ENCODE data around the gene SLC25A45.
A peak's percentile ranks its signal among the peaks of the same experiment; 100 is the strongest.

Gene SLC25A45

DNA sequence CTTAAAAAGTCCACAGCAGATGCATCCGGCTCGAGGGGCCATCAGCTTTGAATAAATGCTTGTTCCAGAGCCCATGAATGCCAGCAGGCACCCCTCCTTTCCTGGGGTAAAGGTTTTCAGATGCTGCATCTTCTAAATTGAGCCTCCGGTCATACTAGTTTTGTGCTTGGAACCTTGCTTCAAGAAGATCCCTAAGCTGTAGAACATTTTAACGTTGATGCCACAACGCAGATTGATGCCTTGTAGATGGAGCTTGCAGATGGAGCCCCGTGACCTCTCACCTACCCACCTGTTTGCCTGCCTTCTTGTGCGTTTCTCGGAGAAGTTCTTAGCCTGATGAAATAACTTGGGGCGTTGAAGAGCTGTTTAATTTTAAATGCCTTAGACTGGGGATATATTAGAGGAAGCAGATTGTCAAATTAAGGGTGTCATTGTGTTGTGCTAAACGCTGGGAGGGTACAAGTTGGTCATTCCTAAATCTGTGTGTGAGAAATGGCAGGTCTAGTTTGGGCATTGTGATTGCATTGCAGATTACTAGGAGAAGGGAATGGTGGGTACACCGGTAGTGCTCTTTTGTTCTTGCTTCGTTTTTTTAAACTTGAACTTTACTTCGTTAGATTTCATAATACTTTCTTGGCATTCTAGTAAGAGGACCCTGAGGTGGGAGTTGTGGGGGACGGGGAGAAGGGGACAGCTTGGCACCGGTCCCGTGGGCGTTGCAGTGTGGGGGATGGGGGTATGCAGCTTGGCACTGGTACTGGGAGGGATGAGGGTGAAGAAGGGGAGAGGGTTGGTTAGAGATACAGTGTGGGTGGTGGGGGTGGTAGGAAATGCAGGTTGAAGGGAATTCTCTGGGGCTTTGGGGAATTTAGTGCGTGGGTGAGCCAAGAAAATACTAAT lies 42.0 kb upstream of the SLC25A45 start:
- no peaks in the 10 kb centered on the region for H3K9me3 Mint-ChIP-seq
- ATAC-seq (ENCODE audit: low read depth) (no peak), DNase-seq (ENCODE audit: low spot score in 2 of 2) (peak in 1 of 2 donors; percentile 45)
- no peaks in the 10 kb centered on the region for H3K27me3 Mint-ChIP-seq
- peak overlapping the region; percentile 100 for H3K27ac Mint-ChIP-seq
- peak overlapping the region; percentile 94 for H3K4me3 Mint-ChIP-seq
- H3K4me1 Mint-ChIP-seq = peaks cover 67% of the 10 kb centered on the region
- peaks cover 17% of the 10 kb centered on the region for H3K36me3 Mint-ChIP-seq

DNA sequence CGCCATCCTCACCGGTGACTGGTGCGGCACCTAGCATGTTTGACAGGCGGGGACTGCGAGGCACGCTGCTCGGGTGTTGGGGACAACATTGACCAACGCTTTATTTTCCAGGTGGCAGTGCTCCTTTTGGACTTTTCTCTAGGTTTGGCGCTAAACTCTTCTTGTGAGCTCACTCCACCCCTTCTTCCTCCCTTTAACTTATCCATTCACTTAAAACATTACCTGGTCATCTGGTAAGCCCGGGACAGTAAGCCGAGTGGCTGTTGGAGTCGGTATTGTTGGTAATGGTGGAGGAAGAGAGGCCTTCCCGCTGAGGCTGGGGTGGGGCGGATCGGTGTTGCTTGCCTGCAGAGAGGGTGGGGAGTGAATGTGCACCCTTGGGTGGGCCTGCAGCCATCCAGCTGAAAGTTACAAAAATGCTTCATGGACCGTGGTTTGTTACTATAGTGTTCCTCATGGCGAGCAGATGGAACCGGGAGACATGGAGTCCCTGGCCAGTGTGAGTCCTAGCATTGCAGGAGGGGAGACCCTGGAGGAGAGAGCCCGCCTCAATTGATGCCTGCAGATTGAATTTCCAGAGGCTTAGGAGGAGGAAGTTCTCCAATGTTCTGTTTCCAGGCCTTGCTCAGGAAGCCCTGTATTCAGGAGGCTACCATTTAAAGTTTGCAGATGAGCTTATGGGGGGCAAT lies 41.2 kb upstream of the SLC25A45 start:
- H3K4me3 Mint-ChIP-seq = peak overlapping the region; percentile 94

GRCh38 chr11:65422633-65423515 lies 40.4 kb upstream of the SLC25A45 start, which contains the start of gene NEAT1:
TSS of gene NEAT1 (plus strand) at chr11:65422798.
- H3K4me3 Mint-ChIP-seq = peak within 1 kb of the TSS; percentile 94
- H3K36me3 Mint-ChIP-seq = peaks cover 17% of the 10 kb centered on the region
- H3K4me1 Mint-ChIP-seq = peaks cover 66% of the 10 kb centered on the region
- H3K9me3 Mint-ChIP-seq = no peaks in the 10 kb centered on the region
- no peaks in the 10 kb centered on the region for H3K27me3 Mint-ChIP-seq
- peak; percentile 2 for ATAC-seq (ENCODE audit: low read depth)
- peak within 1 kb of the TSS; percentile 100 for H3K27ac Mint-ChIP-seq
- peak; percentile 87 to 90 for DNase-seq (ENCODE audit: low spot score in 2 of 2)

More for the DNA sequence above, 41.2 kb upstream of the SLC25A45 start:
- Mint-ChIP-seq H3K9me3 (no peaks in the 10 kb centered on the region), H3K36me3 (peaks cover 17% of the 10 kb centered on the region), H3K4me1 (peaks cover 67% of the 10 kb centered on the region), H3K27ac (peak overlapping the region; percentile 100), H3K27me3 (no peaks in the 10 kb centered on the region)
- DNase-seq (ENCODE audit: low spot score in 2 of 2) = no peak
- no peak for ATAC-seq (ENCODE audit: low read depth)

- ATAC-seq (ENCODE audit: low read depth) = peak; percentile 15
- H3K9me3 Mint-ChIP-seq = no peaks in the 10 kb centered on the region
Observed at GRCh38 chr11:65421794-65422632, 39.6 kb upstream of the SLC25A45 start.

DNA sequence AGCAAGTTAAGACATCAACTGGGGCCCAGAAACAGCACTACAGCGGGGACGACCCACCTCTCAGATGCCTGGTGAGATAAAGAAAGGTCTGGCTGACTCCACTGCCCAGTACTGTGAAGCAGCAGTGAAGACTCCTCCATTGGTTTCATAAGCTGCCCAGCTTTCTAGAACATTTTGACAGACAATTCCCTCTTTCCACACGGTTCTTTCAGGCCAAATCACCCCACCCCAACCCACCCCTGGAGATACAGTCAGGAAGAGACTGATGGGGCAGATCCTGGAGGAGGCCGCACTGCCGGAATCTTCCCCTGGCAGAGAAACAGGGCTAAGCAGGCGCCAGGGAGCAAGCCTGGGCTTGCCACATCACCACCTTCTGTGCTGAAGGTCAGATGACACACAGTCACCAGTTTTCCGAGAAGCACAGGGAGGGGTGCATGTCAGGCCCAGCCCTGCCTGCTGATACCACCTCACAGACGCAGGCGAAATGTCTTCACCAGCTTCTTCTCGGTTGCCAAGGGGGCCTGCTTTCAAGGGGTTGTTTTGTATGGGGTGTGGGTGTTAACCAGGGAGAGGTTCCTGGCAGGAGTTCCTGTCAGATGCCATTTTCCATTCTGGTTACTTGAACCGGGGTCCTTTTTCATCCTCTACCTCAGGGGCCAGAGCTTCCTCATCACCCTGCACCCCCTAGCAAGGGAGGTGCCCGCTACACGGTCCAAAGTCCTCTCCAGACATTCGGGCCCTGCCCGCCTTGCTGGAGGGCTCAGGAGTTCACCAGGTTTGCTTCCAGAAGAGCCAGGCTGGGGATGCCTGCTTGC lies 38.7 kb upstream of the SLC25A45 start:
- DNase-seq (ENCODE audit: low spot score in 2 of 2) = peak; percentile 63 to 72
- H3K27ac Mint-ChIP-seq = peak overlapping the region; percentile 100
- H3K4me3 Mint-ChIP-seq = peak overlapping the region; percentile 76
- ATAC-seq (ENCODE audit: low read depth) = peak; percentile 25
- H3K9me3 Mint-ChIP-seq = no peaks in the 10 kb centered on the region
- no peaks in the 10 kb centered on the region for H3K27me3 Mint-ChIP-seq
- H3K4me1 Mint-ChIP-seq = peaks cover 64% of the 10 kb centered on the region
- H3K36me3 Mint-ChIP-seq = peaks cover 14% of the 10 kb centered on the region

More at GRCh38 chr11:65421794-65422632, 39.6 kb upstream of the SLC25A45 start:
- DNase-seq (ENCODE audit: low spot score in 2 of 2) = peak; percentile 88 to 91
- H3K4me3 Mint-ChIP-seq = peak overlapping the region; percentile 94
- H3K36me3 Mint-ChIP-seq = peaks cover 14% of the 10 kb centered on the region
- H3K27ac Mint-ChIP-seq = peak overlapping the region; percentile 100
- H3K4me1 Mint-ChIP-seq = peaks cover 66% of the 10 kb centered on the region
- no peaks in the 10 kb centered on the region for H3K27me3 Mint-ChIP-seq

DNA sequence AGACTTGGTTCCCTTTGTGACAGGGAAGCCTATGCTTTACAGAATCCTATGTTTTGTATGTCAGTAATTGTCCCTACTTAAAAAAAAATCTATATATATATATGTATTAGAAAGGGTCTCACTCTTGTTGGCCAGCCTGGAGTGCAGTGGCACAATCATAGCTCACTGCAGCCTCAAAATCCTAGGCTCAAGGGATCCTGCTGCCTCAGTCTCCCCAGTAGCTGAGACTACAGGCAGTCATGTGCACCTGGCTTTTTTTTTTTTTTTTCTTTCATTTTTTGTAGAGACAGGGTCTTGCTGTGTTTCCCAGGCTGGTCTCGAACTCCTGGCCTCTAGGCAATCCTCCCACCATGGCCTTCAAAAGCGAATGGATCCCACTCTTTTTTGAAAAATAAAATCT lies 38.1 kb upstream of the SLC25A45 start:
- no peak for DNase-seq (ENCODE audit: low spot score in 2 of 2)
- Mint-ChIP-seq H3K4me3 (peak overlapping the region; percentile 90), H3K36me3 (peaks cover 12% of the 10 kb centered on the region), H3K9me3 (no peaks in the 10 kb centered on the region), H3K27me3 (no peaks in the 10 kb centered on the region), H3K27ac (peak overlapping the region; percentile 100), H3K4me1 (peaks cover 64% of the 10 kb centered on the region)
- ATAC-seq (ENCODE audit: low read depth) = no peak

GRCh38 chr11:65419772-65420481 lies 37.5 kb upstream of the SLC25A45 start:
- peaks cover 12% of the 10 kb centered on the region for H3K36me3 Mint-ChIP-seq
- H3K4me1 Mint-ChIP-seq = peaks cover 62% of the 10 kb centered on the region
- H3K27me3 Mint-ChIP-seq = no peaks in the 10 kb centered on the region
- peak overlapping the region; percentile 100 for H3K27ac Mint-ChIP-seq
- no peak for DNase-seq (ENCODE audit: low spot score in 2 of 2)
- no peak for ATAC-seq (ENCODE audit: low read depth)
- no peaks in the 10 kb centered on the region for H3K9me3 Mint-ChIP-seq
- peak overlapping the region; percentile 90 for H3K4me3 Mint-ChIP-seq

- H3K9me3 Mint-ChIP-seq = no peaks in the 10 kb centered on the region
- no peaks in the 10 kb centered on the region for H3K27me3 Mint-ChIP-seq
- peak overlapping the region; percentile 90 for H3K4me3 Mint-ChIP-seq
- ATAC-seq (ENCODE audit: low read depth) (no peak), DNase-seq (ENCODE audit: low spot score in 2 of 2) (no peak)
- H3K27ac Mint-ChIP-seq = peak overlapping the region; percentile 100
- peaks cover 60% of the 10 kb centered on the region for H3K4me1 Mint-ChIP-seq
- peaks cover 8% of the 10 kb centered on the region for H3K36me3 Mint-ChIP-seq
Observed at GRCh38 chr11:65419460-65419771, 37.0 kb upstream of the SLC25A45 start.

DNA sequence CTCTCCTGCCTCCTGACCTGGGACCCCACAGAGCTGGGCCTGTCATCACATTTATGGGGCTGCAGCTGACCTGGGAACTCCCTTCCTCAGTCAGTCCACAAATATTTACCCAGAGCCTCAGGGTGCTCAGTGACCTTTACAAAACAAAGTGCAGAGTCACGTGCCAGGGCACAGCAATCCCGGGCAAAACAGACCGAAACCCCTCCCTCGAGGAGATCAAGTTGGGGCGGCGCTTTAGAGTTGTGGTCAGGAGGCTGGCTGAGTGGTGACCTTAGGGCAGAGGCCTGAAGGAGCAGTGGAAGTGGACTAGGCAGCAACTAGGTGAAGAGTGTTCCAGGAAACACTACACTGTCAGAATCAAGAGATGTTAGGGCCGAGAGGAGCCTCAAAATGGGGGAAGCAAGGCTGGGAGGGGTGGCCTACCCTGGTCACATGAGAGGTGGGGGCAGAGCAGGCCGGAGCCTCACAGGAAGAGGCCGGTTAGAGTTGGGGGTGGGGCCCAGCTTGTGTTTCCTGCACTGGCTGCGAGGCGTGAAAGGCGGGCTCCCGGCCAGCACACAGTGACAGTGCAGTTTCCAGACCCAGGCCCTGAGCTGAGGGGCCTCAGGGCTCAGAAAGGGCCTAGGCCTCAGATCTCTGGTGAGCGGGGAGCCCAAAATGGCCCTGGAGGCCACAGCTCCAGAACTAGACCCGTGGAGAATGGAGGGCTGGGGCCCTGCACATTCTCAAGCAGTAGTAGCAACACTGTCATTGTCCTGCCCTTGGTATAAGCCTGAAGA lies 36.4 kb upstream of the SLC25A45 start:
- peak overlapping the region; percentile 90 for H3K4me3 Mint-ChIP-seq
- H3K4me1 Mint-ChIP-seq = peaks cover 58% of the 10 kb centered on the region
- peak overlapping the region; percentile 100 for H3K27ac Mint-ChIP-seq
- ATAC-seq (ENCODE audit: low read depth) (peak; percentile 58), DNase-seq (ENCODE audit: low spot score in 2 of 2) (peak; percentile 78 to 84)
- no peaks in the 10 kb centered on the region for H3K9me3 Mint-ChIP-seq
- no peaks in the 10 kb centered on the region for H3K27me3 Mint-ChIP-seq
- peaks cover 7% of the 10 kb centered on the region for H3K36me3 Mint-ChIP-seq

DNA sequence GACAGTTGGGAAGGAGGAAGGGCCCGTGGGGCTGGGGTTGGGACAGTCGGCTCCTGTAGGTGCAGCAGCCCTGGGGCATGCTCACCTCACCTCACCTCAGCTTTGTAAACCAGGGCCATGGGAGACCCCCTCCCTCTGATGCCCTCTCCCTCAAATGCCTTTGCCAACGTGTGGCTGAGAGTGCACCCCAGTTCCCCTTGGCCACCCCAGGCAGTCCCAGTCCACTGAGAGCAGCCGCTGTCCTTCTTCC lies 35.9 kb upstream of the SLC25A45 start:
- Mint-ChIP-seq H3K9me3 (no peaks in the 10 kb centered on the region), H3K4me3 (peak overlapping the region; percentile 90), H3K36me3 (peaks cover 7% of the 10 kb centered on the region), H3K27me3 (no peaks in the 10 kb centered on the region), H3K4me1 (peaks cover 55% of the 10 kb centered on the region), H3K27ac (peak overlapping the region; percentile 100)
- ATAC-seq (ENCODE audit: low read depth) (no peak), DNase-seq (ENCODE audit: low spot score in 2 of 2) (no peak)

DNA sequence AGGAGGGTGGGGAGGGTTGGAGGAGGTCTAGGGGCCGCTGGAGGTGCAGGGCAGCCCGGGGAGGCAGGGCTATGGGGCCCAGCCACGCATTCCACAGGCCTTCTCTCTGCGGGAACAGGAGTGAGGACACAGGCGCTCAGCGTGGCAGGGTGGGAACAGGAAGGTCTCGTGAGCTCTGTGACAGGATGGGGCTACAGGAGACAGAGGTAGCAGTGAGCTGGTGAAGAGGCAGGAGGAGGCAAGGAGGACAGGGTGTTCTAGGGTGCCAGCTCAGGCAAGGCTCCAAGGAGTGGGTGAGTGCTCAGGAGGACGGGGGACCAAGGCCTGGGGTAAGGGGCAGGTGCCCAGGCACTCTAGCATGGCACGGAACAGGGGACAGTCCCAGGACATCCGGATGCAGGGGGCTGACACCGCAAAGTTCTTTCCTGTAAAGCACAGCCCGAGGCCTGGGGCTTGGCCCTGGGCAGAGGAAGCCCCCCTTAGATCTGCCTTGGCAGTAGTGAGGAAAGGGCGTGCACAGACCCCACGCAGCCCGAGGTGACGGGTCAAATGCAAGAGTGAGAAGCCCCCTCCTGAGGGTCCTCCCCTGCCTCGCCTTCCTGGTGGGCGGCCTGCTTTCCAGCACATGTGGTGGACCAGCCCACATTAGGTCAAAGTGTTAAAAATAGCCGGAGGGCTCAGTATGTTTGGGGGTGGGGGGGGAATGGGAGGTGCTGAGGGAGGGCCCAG lies 35.4 kb upstream of the SLC25A45 start:
- H3K4me3 Mint-ChIP-seq = peak overlapping the region; percentile 90
- peak overlapping the region; percentile 100 for H3K27ac Mint-ChIP-seq
- no peak for ATAC-seq (ENCODE audit: low read depth)
- H3K4me1 Mint-ChIP-seq = peaks cover 53% of the 10 kb centered on the region
- DNase-seq (ENCODE audit: low spot score in 2 of 2) = no peak
- H3K27me3 Mint-ChIP-seq = no peaks in the 10 kb centered on the region
- H3K9me3 Mint-ChIP-seq = no peaks in the 10 kb centered on the region
- peaks cover 7% of the 10 kb centered on the region for H3K36me3 Mint-ChIP-seq
